HG03575 (cell line): ENCODE measurements around the gene PRKG1.

Source experiments
- ATAC-seq: cut with Tn5 transposase; IDR thresholded peaks from one replicate; pipeline ENCODE4 v1.9.1; 2021; ENCODE audit not compliant: unreplicated experiment, insufficient number of reproducible peaks, low FRiP score; ENCODE audit errors: extremely low read depth

Gene PRKG1

GRCh38 chr10:51075043-51075872 is 971 bp downstream of the PRKG1 start:
- no peak for ATAC-seq

GRCh38 chr10:51075873-51076229 is 1.6 kb downstream of the PRKG1 start:
- no peak for ATAC-seq

GRCh38 chr10:51076299-51076841 is 2.1 kb downstream of the PRKG1 start:
- no peak for ATAC-seq

- no peak for ATAC-seq
Observed at GRCh38 chr10:51077074-51077473, 2.8 kb downstream of the PRKG1 start.

GRCh38 chr10:51077507-51077906 is 3.2 kb downstream of the PRKG1 start:
- no peak for ATAC-seq

- no peak for ATAC-seq
Observed at GRCh38 chr10:51079331-51079730, 5.0 kb downstream of the PRKG1 start.

GRCh38 chr10:51079766-51080165 is 5.5 kb downstream of the PRKG1 start:
- ATAC-seq, result no peak

GRCh38 chr10:51080311-51081006 is 6.2 kb downstream of the PRKG1 start:
- no peak for ATAC-seq

GRCh38 chr10:51082857-51083256 is 8.6 kb downstream of the PRKG1 start:
- ATAC-seq, result no peak

- no peak for ATAC-seq
Observed at GRCh38 chr10:51083356-51083853, 9.1 kb downstream of the PRKG1 start.

GRCh38 chr10:51085204-51085603 is 10.9 kb downstream of the PRKG1 start:
- ATAC-seq, result no peak

GRCh38 chr10:51086710-51087109 is 12.4 kb downstream of the PRKG1 start:
- ATAC-seq, result no peak

GRCh38 chr10:51087114-51087513 is 12.8 kb downstream of the PRKG1 start:
- no peak for ATAC-seq

- no peak for ATAC-seq
Observed at GRCh38 chr10:51090190-51090589, 15.9 kb downstream of the PRKG1 start.

GRCh38 chr10:51092402-51092801 is 18.1 kb downstream of the PRKG1 start:
- no peak for ATAC-seq

GRCh38 chr10:51095444-51095843 is 21.2 kb downstream of the PRKG1 start:
- ATAC-seq, result no peak

GRCh38 chr10:51097546-51097945 is 23.3 kb downstream of the PRKG1 start:
- ATAC-seq, result no peak

- no peak for ATAC-seq
Observed at GRCh38 chr10:51100221-51100620, 25.9 kb downstream of the PRKG1 start.

GRCh38 chr10:51103554-51104217 is 29.4 kb downstream of the PRKG1 start:
- no peak for ATAC-seq
